Liver (tissue), 9 donors: ENCODE measurements around the gene XPNPEP1. TPM values are rescaled to one million over a fixed set of nuclear protein-coding genes. Genes with fewer than 3 reads are reported as not detected.

Source experiments
- DNase-seq: peaks from one replicate; pipeline ENCODE4 v3.0.0-alpha.2; 2017; ENCODE audit warnings: low spot score
- H3K27ac ChIP-seq, 2 donors: one replicate each; pipeline ENCODE4 v1.7.0; 2013; ENCODE audit warnings: inconsistent platforms in 2 of 2, low read length in 2 of 2, control low read depth in 1 of 2, low read depth in 1 of 2, mild to moderate bottlenecking in 1 of 2
- H3K27me3 ChIP-seq, 4 donors: one replicate each; pipeline versions ENCODE4 v1.6.1 to v1.7.0; 2013; ENCODE audit warnings: low read length in 3 of 4, inconsistent platforms in 1 of 4, mild to moderate bottlenecking in 1 of 4, moderate library complexity in 1 of 4; ENCODE audit not compliant: control insufficient read depth in 4 of 4, insufficient read depth in 4 of 4
- H3K36me3 ChIP-seq, 4 donors: one replicate each; pipeline versions ENCODE4 v1.6.1 to v1.7.0; 2013; ENCODE audit warnings: low read length in 3 of 4, mild to moderate bottlenecking in 3 of 4, low read depth in 1 of 4, moderate library complexity in 1 of 4; ENCODE audit not compliant: control insufficient read depth in 4 of 4, insufficient read depth in 3 of 4
- H3K4me1 ChIP-seq, 4 donors: one replicate each; pipeline versions ENCODE4 v1.6.1 to v1.7.0; 2013; ENCODE audit warnings: low read length in 3 of 4, mild to moderate bottlenecking in 3 of 4, moderate library complexity in 1 of 4; ENCODE audit not compliant: control insufficient read depth in 4 of 4, insufficient read depth in 4 of 4
- H3K4me3 ChIP-seq, 3 donors: one replicate each; pipeline versions ENCODE4 v1.6.1 to v1.7.0; 2013; ENCODE audit warnings: low read length in 3 of 3, control low read depth in 1 of 3, low read depth in 1 of 3, mild to moderate bottlenecking in 1 of 3
- H3K9ac ChIP-seq, 2 donors: one replicate each; pipeline ENCODE4 v1.7.0; 2013; ENCODE audit warnings: low read length in 2 of 2, mild to moderate bottlenecking in 2 of 2, moderate library complexity in 2 of 2, control low read depth in 1 of 2, low read depth in 1 of 2
- H3K9me3 ChIP-seq, 4 donors: one replicate each; pipeline versions ENCODE4 v1.6.1 to v1.7.0; 2013; ENCODE audit warnings: low read length in 3 of 4; ENCODE audit not compliant: control insufficient read depth in 4 of 4
- EGR1 ChIP-seq, 2 donors: IDR thresholded peaks; 2 replicates each; pipeline ENCODE4 v1.6.1; 2016 to 2018; ENCODE audit warnings: antibody characterized with exemption in 2 of 2, low read depth in 2 of 2
- FOXA1 ChIP-seq: IDR thresholded peaks from 2 replicates; pipeline ENCODE4 v1.6.1; 2016; ENCODE audit warnings: antibody characterized with exemption
- FOXA2 ChIP-seq: IDR thresholded peaks from 2 replicates; pipeline ENCODE4 v1.6.1; 2016; ENCODE audit warnings: antibody characterized with exemption
- GABPA ChIP-seq, 2 donors: IDR thresholded peaks in 1 of 2; conservative IDR thresholded peaks in 1 of 2; 2 replicates each; pipeline ENCODE4 v1.6.1; 2016; ENCODE audit warnings: antibody characterized with exemption in 2 of 2, mild to moderate bottlenecking in 1 of 2, moderate library complexity in 1 of 2
- HNF4A ChIP-seq, 2 donors: conservative IDR thresholded peaks; 2 replicates each; pipeline ENCODE4 v1.6.1; 2016; ENCODE audit warnings: antibody characterized with exemption in 2 of 2, mild to moderate bottlenecking in 2 of 2
- HNF4G ChIP-seq: IDR thresholded peaks from 2 replicates; pipeline ENCODE4 v1.6.1; 2016; ENCODE audit warnings: antibody characterized with exemption
- JUND ChIP-seq, 2 donors: IDR thresholded peaks; 2 replicates each; pipeline ENCODE4 v1.6.1; 2016; ENCODE audit warnings: antibody characterized with exemption in 2 of 2
- NR2F2 ChIP-seq: IDR thresholded peaks from 2 replicates; pipeline ENCODE4 v1.6.1; 2016; ENCODE audit warnings: antibody characterized with exemption
- RAD21 ChIP-seq, 2 donors: IDR thresholded peaks; 2 replicates each; pipeline ENCODE4 v1.6.1; 2016; ENCODE audit warnings: antibody characterized with exemption in 2 of 2, mild to moderate bottlenecking in 2 of 2
- RXRA ChIP-seq, 2 donors: IDR thresholded peaks; 2 replicates each; pipeline ENCODE4 v1.6.1; 2017 to 2018; ENCODE audit warnings: antibody characterized with exemption in 2 of 2, mild to moderate bottlenecking in 1 of 2
- SP1 ChIP-seq: IDR thresholded peaks from 2 replicates; pipeline ENCODE4 v1.6.1; 2018; ENCODE audit warnings: antibody characterized with exemption, mild to moderate bottlenecking
- TAF1 ChIP-seq: conservative IDR thresholded peaks from 2 replicates; pipeline ENCODE4 v1.6.1; 2016; ENCODE audit warnings: antibody characterized with exemption, mild to moderate bottlenecking
- YY1 ChIP-seq: IDR thresholded peaks from 2 replicates; pipeline ENCODE4 v1.6.1; 2016; ENCODE audit warnings: antibody characterized with exemption, mild to moderate bottlenecking
- WGBS: extraction: QIAGEN DNeasy Blood & Tissue Kit; methylation state at CpG from one replicate; pipeline ENCODE4 v1.1.7; 2013; 5-methylcytosine and 5-hydroxymethylcytosine counted together
- polyA plus RNA-seq, 2 donors: library from polyadenylated mRNA; stranded (reverse) in 1 of 2; unstranded in 1 of 2; fragments of 200-250 nt in 1 of 2; fragments of >200 nt in 1 of 2; fragmentation: Nextera tagmentation in 1 of 2; extraction: Ambion mirVana in 1 of 2; gene quantifications; one replicate each; pipeline versions ENCODE4 v1.2.1 to v1.2.3, GENCODE V29; 2013 to 2015
- total RNA-seq, 2 donors: library from RNA; depleted of rRNA; stranded (reverse); fragments of >200 nt; gene quantifications; one replicate each; pipeline ENCODE4 v1.2.3, GENCODE V29; 2014
- TF ChIP-seq, protein P1 (sequence below): IDR thresholded peaks from 2 replicates; pipeline ENCODE4 v1.6.1; 2016; ENCODE audit warnings: antibody characterized with exemption
- TF ChIP-seq, protein P2 (sequence below): IDR thresholded peaks from 2 replicates; pipeline ENCODE4 v1.6.1; 2016; ENCODE audit warnings: antibody characterized with exemption
- TF ChIP-seq, protein P3 (sequence below): IDR thresholded peaks from 2 replicates; pipeline ENCODE4 v1.6.1; 2016; ENCODE audit warnings: antibody characterized with exemption
- TF ChIP-seq, protein P4 (sequence below): IDR thresholded peaks from 2 replicates; pipeline ENCODE4 v1.6.1; 2016; ENCODE audit warnings: antibody characterized with exemption, mild to moderate bottlenecking
- TF ChIP-seq, protein P5 (sequence below): fragments of 150-350 bp; IDR thresholded peaks from 2 replicates; pipeline ENCODE4 v1.5.1; 2017; ENCODE audit warnings: improper control_type of control experiment, low read depth, low read length; ENCODE audit not compliant: missing input control
- donor health status: healthy.
- donor health status: healthy.
- donor health status: healthy.
- donor health status: healthy.
- donor health status: healthy.

XPNPEP1 gene
- total and polyA plus RNA-seq, 4 donors, result 9.1 to 38.1 (median 27.3) TPM

DNA sequence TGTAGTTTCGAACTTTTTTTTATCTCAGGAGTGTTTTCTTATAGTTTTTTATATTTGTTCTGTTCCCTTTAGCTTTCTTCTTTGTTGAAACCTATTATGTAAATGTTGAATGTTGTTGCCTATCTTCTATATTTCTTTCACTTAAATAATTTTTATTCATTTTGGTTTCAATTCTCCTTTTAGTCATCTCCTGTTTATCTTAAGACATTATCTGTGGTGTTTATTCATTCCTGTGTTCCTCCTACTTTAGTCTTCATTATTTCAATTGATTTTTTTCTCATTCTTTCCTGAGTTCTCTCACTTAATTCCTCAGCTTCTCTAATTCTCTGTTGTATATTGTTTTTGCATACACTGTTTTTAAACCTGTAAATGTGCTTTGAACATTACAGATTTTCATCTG is 64.1 kb downstream of the XPNPEP1 start:
- Histone ChIP-seq H3K9me3 (no peaks in the 10 kb centered on the region), H3K4me1 (no peaks in the 10 kb centered on the region), H3K27me3 (no peaks in the 10 kb centered on the region), H3K9ac (no peak overlapping the region), H3K27ac (no peak overlapping the region), H3K36me3 (peaks cover 0 to 5% (median 3%) of the 10 kb centered on the region in 4 donors), H3K4me3 (no peak overlapping the region)
- WGBS, result 94% methylated on average over 1 of the region's 1 CpG
- TF ChIP-seq TAF1 (no peak), NR2F2 (no peak)
- no peak for DNase-seq

DNA sequence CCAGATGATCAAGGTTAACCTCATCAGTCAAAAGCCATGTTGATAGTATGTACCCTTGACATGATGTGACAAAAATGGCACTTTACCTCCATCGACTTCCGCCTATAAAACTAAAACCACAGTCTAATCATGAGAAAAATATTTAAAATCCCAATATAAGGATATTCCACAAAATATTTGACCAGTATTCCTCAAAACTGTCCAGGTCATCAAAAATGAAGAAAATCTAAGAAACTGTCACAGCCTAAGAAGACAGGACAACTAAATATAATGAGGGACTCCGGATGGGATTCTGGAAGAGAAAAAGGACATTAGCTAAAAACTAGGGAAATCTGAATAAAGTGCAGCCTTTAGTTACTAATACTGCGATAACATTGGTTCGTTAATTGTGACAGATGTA is 67.6 kb downstream of the XPNPEP1 start:
- Histone ChIP-seq H3K4me1 (peaks cover 0 to 3% (median 0%) of the 10 kb centered on the region in 4 donors), H3K4me3 (no peak overlapping the region), H3K27ac (no peak overlapping the region), H3K27me3 (no peaks in the 10 kb centered on the region), H3K9ac (no peak overlapping the region), H3K36me3 (no peaks in the 10 kb centered on the region), H3K9me3 (no peaks in the 10 kb centered on the region)
- TF ChIP-seq, protein P1, sequence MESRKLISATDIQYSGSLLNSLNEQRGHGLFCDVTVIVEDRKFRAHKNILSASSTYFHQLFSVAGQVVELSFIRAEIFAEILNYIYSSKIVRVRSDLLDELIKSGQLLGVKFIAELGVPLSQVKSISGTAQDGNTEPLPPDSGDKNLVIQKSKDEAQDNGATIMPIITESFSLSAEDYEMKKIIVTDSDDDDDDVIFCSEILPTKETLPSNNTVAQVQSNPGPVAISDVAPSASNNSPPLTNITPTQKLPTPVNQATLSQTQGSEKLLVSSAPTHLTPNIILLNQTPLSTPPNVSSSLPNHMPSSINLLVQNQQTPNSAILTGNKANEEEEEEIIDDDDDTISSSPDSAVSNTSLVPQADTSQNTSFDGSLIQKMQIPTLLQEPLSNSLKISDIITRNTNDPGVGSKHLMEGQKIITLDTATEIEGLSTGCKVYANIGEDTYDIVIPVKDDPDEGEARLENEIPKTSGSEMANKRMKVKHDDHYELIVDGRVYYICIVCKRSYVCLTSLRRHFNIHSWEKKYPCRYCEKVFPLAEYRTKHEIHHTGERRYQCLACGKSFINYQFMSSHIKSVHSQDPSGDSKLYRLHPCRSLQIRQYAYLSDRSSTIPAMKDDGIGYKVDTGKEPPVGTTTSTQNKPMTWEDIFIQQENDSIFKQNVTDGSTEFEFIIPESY, result no peak
- no peak for TF ChIP-seq EGR1 (IDR thresholded peaks at IDR 0.05; ENCODE audit: low read depth in 2 of 2)
- no peak for TF ChIP-seq HNF4A (conservative IDR thresholded peaks at IDR 0.05)
- TF ChIP-seq, protein P2, sequence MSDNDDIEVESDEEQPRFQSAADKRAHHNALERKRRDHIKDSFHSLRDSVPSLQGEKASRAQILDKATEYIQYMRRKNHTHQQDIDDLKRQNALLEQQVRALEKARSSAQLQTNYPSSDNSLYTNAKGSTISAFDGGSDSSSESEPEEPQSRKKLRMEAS, result no peak
- TF ChIP-seq, protein P3, sequence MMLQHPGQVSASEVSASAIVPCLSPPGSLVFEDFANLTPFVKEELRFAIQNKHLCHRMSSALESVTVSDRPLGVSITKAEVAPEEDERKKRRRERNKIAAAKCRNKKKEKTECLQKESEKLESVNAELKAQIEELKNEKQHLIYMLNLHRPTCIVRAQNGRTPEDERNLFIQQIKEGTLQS, result no peak
- no peak for TF ChIP-seq JUND (IDR thresholded peaks at IDR 0.05)
- no peak for TF ChIP-seq NR2F2
- no peak for TF ChIP-seq YY1
- no peak for TF ChIP-seq RAD21 (IDR thresholded peaks at IDR 0.05)
- TF ChIP-seq GABPA (IDR thresholded peaks at IDR 0.05 in 1 of 2, conservative IDR thresholded peaks at IDR 0.05 in 1 of 2), result no peak
- no peak for TF ChIP-seq SP1
- no peak for TF ChIP-seq FOXA2
- TF ChIP-seq TAF1, result no peak
- TF ChIP-seq, protein P4, sequence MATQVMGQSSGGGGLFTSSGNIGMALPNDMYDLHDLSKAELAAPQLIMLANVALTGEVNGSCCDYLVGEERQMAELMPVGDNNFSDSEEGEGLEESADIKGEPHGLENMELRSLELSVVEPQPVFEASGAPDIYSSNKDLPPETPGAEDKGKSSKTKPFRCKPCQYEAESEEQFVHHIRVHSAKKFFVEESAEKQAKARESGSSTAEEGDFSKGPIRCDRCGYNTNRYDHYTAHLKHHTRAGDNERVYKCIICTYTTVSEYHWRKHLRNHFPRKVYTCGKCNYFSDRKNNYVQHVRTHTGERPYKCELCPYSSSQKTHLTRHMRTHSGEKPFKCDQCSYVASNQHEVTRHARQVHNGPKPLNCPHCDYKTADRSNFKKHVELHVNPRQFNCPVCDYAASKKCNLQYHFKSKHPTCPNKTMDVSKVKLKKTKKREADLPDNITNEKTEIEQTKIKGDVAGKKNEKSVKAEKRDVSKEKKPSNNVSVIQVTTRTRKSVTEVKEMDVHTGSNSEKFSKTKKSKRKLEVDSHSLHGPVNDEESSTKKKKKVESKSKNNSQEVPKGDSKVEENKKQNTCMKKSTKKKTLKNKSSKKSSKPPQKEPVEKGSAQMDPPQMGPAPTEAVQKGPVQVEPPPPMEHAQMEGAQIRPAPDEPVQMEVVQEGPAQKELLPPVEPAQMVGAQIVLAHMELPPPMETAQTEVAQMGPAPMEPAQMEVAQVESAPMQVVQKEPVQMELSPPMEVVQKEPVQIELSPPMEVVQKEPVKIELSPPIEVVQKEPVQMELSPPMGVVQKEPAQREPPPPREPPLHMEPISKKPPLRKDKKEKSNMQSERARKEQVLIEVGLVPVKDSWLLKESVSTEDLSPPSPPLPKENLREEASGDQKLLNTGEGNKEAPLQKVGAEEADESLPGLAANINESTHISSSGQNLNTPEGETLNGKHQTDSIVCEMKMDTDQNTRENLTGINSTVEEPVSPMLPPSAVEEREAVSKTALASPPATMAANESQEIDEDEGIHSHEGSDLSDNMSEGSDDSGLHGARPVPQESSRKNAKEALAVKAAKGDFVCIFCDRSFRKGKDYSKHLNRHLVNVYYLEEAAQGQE, result no peak
- TF ChIP-seq, protein P5, sequence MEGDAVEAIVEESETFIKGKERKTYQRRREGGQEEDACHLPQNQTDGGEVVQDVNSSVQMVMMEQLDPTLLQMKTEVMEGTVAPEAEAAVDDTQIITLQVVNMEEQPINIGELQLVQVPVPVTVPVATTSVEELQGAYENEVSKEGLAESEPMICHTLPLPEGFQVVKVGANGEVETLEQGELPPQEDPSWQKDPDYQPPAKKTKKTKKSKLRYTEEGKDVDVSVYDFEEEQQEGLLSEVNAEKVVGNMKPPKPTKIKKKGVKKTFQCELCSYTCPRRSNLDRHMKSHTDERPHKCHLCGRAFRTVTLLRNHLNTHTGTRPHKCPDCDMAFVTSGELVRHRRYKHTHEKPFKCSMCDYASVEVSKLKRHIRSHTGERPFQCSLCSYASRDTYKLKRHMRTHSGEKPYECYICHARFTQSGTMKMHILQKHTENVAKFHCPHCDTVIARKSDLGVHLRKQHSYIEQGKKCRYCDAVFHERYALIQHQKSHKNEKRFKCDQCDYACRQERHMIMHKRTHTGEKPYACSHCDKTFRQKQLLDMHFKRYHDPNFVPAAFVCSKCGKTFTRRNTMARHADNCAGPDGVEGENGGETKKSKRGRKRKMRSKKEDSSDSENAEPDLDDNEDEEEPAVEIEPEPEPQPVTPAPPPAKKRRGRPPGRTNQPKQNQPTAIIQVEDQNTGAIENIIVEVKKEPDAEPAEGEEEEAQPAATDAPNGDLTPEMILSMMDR, result no peak
- TF ChIP-seq RXRA (IDR thresholded peaks at IDR 0.05), result no peak
- TF ChIP-seq HNF4G, result no peak
- TF ChIP-seq FOXA1, result no peak
- 93% methylated on average over 5 of the region's 5 CpGs for WGBS
- no peak for DNase-seq
